HPDE6-E6E7 (cell line): ENCODE measurements around the gene C14orf180.

Source experiments
- DNase-seq: peaks from one replicate; pipeline ENCODE4 v3.0.0; 2011; ENCODE audit warnings: missing footprints; ENCODE audit errors: extremely low spot score

Gene C14orf180

DNA sequence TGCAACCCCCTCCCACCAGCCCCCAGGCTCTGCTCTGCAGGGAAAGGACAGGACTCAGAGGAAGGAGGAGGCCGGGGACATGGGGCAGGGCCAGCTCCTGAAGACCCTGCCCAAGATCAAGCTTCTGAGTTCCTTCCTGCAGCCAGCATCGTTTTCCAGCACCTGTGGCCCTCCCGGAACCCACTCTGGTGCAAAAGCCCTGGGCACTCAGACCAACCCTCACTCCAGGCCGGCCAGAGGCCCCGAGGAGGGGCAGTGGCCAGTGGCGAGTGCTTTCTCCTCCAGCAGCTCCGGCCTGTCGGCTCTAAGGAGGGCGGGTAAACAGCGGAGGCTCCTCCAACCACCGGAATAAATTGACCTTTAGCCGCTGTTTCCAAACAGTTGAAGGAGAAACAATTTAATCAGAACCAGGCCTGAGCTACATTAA lies 14.2 kb downstream of the C14orf180 start:
- DNase-seq, result no peak

DNA sequence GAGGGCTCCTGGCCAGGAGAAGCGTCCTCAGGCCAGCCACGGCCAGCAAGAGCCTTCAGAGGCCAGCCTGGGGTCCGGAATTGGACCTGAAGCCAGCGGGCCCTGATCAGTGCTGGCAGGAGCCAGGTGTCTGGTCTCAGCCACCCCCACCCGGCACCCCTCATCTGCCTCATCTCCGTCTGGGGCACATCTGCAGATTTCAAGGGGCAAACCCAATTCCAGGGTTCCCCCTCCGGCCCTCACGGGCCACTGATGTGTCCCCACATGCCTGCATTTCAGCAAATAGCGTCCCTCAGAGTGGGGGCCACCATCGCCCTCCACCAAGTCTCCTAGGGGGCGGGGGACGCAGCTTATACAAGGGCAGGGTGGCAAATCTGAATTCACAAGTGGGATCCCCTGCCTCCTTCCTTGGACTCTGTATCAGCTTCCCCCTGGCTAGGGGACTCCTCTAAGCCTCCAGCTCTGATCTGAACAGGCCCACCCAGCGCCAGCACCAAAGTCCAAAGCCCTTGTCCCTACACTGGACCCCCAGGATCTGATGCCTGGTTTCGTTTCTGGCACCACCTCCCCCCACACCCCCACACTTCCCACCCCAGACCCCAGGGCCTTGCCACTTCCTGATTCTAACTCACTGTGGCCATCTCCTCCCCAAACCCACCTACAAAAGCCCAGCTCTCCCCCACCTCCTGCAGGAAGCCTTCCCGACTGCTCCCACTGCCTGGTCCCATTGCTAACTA lies 14.9 kb downstream of the C14orf180 start:
- no peak for DNase-seq

DNA sequence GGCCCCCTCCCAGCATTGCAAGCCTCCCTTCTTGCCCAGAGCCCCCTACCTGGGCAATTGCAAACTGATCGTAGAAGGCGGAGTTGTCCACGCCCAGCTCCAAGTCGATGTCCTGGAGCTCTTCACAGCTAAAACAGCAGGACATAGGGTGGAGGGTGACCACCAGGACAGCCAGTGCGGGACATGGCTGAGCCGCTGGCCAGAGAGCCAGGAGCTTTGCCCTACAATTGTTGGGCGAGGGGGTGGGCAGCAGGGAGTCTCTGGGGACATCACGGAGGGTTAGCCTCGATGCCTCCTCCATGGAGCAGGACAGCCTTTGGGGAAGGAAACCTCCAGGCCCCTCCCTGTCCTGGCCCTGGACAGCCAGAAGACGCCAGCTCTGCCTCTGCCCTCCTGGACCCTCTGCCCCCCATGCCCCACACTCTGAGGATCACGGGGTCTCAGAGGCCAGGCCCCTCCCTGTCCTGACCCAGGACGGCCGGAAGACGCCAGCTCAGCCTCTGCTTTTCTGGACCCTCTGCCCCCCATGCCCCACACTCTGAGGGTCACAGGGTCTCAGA lies 15.6 kb downstream of the C14orf180 start:
- no peak for DNase-seq

DNA sequence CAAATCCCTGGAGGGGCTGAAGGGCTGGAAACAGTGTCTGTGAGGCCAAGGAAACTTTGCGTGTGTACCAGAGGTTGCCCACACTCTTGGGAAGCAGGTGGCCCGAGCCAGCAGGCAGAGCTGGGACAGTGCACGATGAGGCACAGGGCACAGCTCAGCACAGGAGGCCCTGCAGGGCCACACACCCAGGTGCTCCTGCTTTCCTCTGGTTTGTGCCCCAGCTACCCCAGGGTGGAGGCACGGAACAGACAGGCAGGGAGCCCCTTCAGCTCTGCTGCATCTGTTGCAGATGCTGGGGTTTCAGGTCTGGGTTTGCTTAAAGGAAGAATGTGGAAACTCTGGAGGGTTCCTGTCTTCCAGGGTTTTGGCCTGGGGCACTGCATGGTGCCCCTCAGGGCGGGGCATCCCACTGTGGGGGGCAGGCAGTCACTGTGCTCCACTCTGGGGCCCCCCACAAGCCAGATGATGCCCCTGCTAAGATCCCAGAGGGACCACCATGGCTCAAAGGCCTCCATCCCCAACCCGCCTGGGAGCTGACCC lies 16.4 kb downstream of the C14orf180 start:
- DNase-seq, result no peak

DNA sequence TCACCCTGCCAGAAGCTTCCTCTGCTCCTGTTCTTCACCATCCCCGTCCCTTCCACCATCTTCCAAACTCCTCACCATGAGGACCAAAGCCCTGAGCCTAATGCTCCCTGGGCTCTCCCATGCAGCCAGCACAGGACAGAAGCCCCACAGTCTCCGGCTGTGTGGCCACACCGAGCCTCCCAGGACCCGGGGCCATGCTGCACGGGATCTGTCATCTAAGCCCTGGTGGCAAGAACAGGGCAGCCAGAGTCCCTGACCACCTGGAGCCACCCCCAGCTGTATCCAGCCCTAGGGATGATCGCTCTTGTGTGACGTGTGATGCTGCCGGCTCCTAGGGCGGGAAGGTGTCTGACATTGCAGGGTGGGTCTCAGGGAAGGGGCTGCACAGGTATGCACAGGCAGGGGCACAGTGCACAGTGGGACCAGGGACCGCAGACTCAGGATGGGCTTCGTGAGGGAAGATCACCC lies 16.9 kb downstream of the C14orf180 start:
- DNase-seq, result no peak

DNA sequence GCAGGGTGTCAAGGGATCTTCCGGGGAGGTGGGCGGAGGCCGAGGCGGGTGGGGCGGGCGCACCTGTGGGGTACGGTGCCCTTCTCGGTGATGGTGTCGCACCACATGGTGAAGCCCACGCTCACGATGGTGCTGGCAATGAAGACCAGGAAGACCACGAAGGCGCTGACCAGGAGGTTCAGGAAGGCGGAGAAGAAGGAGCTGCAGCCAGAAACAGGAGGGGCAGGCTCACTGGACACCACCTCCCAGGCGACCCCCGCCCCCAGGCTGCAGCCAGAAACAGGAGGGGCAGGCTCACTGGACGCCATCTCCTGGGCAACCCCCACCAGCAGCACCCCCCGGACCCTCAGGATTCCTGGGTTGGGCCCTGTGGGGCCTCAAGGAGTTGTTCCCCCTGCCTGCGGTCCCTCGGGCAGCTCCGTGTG lies 17.4 kb downstream of the C14orf180 start:
- no peak for DNase-seq

DNA sequence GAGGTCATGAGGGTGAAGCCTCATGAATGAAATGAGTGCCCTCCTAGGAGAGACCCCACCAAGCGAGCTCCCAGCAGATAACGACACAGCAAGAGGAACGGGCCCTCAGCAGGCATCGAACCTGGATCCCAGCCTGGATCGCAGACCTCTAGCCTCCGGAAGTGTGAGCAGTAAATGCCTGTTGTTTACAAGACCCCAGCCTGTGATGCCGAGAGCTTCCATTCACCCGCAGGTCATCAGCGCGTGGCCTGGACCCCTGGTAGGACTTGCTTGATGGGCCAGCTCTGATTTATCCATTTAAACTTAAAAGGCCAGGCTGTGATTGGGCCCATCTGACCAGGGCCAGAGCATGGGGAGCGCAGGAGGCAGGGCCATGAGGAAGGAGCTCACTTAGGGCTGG lies 18.0 kb downstream of the C14orf180 start:
- no peak for DNase-seq

DNA sequence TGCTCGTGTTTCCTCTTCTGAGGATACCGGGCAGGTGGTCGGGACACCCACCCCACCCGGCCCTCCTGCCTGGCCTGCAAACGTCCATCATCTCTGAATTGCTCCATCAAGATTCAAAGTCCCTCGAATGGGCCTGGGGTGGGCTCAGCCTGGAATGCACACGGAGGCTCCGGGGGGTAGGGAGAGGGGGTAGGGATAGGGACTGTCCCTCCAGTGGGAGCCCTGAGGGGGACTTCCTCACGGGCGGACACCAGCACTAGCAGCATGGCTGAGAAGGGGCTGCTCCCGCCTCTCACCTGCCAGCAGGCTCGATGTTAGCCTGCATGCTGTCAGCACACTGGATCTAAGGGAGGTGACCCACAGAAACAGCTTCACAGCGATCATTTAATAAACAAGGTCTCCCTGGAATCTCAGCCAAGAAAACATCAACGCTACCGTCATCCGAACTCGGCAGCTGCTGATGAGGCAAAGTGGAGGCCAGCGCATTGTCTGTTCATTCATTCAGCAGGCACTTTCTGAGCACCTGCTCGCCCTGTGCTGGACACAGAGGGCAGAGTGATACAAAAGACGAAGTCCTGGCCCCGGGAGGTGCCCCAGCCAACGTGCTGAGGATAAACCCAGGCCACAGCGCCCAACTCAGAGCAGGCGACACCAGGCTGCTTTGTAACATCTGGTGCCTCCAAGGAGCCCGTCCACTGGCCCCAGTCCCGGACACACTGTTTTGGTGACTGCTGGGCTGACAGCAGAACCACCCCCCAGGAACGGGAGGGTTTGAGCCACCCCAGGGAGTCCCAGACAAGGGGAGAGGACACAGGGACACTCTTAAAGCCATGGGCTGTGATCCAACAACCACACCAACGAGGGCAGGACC lies 18.7 kb downstream of the C14orf180 start:
- DNase-seq, result no peak

DNA sequence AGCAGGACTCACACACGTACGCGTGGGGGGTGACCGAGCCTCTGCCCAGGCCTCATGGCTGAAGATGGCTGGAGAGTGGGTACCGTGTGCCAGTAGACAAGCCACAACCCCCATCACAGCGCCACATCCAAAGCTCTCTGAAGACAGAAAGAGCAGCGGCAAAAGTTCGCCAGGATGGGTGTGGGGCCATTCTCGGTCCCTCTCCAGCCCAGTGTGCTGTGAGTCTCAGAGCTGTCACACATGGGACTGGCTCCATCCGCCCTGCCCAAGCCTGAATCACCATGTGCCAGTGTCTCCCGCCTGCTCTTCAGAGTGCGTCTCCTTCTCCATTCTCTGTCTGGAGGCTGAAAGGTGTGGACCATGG lies 19.3 kb downstream of the C14orf180 start:
- DNase-seq, result no peak

DNA sequence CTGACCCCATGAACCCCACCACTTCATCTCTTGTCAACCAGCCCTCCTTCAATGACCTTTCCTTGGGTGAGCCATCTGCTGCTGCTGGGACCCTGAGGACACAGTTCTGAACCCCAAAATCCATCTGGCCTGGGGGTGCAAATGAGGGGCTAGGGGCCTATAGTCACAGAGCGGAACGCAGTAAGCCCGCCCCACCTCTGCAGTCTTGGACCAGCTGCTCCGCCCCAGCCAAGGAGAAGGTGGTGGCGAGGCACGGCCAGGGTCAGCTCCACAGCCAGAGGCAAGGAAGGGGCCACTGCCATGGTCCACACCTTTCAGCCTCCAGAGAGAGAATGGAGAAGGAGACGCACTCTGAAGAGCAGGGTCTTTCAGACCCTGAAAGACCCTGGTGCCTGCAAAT lies 19.9 kb downstream of the C14orf180 start:
- no peak for DNase-seq

DNA sequence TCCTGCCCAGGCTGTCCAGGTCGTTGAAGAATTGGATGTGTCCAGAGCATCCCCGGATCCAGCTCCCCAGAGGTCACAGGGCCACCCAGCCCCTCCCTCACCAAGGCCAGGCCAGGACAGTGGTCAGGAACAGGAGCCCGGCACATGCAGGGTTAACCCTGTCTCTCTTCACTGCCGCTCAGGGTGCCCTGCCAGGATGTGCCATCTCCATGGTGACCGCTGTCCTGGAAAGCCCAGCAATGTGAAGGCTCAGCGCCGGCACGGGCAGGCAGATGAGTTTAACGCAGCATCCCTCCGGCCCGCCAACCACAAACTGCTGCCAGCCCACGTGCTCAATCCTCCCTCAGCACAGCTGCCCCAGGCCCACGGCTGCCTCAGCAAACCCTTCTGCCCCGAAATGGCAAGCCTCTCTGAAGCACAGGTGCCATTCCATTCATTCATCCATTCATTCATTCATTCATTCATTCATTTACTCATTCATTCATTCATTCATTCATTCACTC lies 20.6 kb downstream of the C14orf180 start:
- DNase-seq, result no peak

DNA sequence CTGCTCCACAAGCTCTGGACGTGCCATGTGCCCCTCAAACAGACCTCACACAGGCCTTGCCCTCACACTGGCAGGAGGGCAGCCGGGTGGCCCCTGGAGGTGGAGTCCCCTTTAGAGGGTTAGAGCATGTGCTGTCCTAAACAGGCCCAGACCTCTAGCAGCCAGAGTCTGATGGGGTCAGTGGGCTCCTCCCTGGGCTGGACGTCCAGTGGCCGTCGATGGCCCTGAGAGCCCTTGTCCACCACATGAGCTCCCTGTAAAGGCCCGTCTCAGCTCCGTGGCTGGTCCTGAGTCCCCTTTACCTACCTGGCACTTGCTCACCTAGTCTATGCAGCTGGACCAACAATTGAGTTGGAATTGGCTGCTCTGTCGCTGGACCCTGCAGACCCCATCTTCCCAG lies 21.2 kb downstream of the C14orf180 start:
- DNase-seq, result no peak

DNA sequence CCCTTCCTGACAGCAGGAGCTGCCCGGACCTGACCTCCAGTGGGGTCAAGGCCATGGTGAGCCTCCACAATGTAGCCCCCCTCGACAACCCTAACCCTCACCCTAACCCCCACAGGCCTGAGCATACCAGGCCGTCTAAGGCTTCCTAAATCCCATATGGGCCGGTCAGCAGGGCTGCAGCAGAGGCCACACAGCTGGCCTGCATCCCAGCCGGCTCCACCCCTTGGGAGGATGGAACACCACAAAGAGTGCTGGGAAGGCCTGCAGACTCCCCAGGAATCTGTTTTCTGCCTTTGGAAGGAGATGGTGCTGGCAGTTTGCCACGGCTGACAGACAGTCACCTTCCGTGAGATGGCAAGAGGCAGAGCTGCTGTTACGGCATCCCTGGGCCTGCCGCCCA lies 22.2 kb downstream of the C14orf180 start:
- DNase-seq, result no peak

DNA sequence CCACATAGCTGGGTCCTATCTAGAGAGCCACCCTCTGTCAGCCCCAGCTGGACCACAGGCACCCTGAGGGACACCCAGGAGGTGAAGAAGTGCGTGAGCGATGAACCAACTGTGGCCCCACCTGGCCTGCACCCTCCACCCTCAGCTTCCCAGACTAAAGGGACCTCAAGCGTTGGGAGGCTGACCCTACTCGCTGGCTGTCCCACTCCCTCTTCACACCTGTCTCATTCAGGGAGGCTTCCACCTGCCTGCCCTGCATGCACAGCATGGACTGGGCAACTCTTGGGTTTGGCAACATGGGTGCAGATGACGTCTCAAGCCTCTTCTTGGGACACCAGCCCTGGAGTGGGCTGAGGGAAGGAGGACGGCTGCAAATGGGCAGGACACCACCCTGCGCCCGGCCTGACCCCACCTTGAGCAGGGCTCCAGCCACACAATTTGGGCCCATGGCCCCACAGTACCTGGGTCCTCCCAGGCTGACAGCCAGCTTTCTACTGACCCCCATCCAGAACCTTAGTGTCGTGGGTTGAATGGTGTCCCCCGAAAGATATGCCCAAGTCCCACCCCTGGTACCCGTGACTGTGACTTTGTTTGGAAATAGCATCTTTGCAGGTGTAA lies 22.9 kb downstream of the C14orf180 start:
- no peak for DNase-seq

DNA sequence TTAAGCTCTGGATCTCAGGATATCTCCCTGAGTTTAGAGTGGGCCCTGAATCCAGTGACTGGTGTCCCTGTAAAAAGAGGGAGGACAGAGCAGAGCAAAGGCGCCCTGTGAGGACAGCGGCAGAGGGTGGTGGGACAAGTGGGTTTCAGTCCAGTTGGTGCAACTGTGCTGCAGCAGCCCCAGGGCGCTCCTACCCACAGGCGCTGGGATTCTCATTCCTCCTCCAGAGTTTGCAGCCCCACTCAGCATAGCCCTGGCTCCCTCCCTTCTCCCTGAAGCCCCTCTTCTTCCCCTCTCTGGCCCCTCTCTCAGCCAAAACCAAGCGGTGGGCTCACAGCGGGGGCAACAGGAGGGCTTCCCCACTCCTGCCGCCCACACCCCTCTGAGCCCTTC lies 23.4 kb downstream of the C14orf180 start:
- no peak for DNase-seq

DNA sequence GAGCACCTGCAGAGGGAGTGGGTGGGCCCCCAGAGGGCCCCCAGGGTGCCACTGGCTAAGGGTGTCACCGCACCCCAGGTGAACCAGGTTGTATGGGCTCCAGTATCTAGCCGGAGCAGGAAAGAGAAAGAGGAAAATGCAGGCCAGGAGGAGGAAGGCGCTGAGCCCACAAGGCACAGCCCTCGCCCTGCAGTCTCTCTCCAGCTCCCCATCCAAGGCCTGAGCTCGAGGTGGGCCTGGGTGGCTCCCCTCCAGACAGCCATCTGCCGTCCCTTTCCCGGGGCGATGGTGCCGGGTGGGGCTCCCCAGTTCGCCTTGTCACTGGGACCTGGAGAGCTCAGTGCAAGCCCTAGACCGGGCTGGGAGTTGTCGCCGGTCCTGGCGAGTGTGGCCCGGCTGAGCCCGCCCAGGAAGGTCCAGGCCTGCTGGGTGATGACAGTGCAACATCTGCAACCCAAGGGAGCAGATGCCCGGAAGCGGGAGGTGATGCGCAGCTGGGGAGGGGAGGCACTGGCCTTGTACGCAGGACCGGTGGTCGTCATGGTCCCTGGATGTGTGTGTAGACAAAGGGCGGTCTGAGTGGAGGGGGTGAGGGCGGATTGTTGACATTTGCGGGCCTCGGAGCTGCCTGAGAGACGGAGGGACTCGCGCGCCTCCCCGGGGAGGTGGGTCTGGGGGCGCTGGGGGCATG lies 24.3 kb downstream of the C14orf180 start:
- DNase-seq, result no peak

DNA sequence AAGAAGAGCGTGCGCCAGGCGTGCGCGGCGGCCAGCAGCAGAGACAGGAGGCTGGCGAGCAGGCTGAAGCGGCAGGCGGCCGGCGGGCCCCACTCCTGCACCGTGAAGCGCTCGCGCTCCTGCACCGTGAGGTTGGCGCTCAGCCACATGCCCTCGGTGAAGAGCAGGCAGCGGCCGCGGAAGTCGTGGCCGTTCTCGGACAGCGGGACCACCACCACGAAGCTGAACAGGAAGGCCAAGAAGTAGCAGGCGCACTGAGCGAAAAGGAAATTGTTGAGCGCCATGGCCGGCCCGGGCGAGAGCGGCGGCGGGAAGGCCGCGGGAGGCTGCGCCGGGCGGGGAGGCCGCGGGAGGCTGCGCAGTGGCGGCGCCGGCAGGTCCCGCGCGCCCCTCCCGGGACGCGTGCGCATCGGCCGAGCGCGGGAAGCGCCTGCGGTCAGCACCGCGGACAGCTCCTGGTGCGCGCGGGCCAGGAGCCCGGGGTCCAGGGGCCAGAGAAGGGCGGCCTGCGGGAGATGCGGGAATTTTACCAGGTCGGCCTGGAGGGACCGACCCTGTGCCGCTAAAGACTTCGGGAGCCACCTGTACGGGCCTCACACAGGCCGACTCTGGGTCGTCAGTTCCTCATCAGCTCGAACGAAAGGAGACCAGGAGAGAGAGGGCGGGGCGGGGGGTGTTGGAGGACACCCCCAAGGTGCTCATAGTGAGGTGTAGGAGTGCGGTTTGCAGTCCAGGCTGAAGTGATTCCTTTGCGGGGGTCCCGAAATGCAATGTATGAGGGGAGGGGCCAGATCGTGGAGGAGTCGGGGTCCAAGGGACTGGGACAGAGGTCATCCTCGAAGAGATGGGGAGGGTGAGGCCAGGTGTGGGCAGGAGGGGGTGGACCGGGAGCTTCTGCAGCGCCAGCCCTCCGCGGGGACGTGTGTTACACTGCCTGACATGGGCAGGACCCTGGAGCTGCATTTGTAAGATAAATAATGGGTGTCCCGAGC lies 25.2 kb downstream of the C14orf180 start, which contains the start of gene TMEM179:
TSS of gene TMEM179 (minus strand) at position 315 of the 992 bp plus-strand sequence. CDS start at position 284, 31 bp downstream.
- DNase-seq, result no peak

DNA sequence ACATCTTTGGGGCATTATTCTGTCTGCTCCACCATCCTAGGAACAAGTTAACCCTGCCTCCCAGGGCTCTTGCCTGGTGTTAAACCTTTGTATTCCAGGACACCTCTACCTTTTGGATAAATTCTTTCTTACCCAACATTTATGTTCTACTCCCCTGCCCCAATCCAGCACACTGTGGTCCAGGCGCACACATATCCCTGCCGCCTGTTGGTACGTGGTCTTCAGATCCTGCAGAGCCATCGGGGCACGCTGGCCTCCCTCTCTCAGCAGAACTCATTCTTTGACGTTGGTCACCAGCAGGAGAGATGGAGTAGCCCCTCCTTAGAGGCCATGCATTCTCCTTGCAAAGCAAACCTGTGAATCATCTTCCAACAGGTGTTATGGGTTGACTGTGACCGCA lies 30.1 kb downstream of the C14orf180 start:
- no peak for DNase-seq

DNA sequence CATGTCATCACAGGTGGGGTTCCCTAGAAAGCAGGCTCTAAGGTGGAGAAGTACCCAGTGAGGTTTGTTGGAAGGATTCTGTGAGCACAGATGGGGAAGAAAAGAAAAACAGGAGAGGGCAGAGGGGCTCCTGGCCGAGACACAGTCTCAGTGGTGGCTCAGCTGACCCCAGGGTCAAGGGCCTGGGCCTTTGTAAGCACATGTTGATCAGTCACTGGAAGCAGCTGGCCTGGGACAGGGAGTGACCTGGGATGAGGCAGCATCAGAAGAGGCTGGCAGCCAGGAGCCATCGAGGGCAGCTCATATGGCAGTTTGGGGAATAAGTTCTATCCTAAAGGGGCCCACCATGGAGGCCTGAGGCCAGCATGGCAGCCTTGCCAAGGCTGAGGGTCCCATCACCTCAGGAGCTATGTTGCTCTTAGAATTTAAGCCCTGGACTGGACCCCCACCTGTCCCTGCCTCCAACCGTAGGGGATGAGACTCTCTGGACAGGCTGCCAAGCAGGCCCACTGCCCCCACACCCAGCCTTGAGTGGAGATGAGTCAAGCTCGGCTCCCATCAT lies 31.3 kb downstream of the C14orf180 start:
- no peak for DNase-seq
